Epithelial cell of proximal tubule (primary cell): ENCODE data around the gene PRDX1. TPM values are rescaled to one million over a fixed set of nuclear protein-coding genes. Genes with fewer than 3 reads are reported as not detected.
A peak's percentile ranks its signal among the peaks of the same experiment; 100 is the strongest.

Experiments
- DNase-seq: peaks from one replicate; pipeline ENCODE4 v3.0.0-alpha.2; 2011; ENCODE audit warnings: low read depth
- H3K4me3 ChIP-seq: 2 replicates; pipeline ENCODE4 v1.5.1; 2011; ENCODE audit warnings: low read depth, mild to moderate bottlenecking, low read length
- CTCF ChIP-seq: conservative IDR thresholded peaks from 2 replicates; pipeline ENCODE4 v1.5.1; 2012; ENCODE audit warnings: low read depth, mild to moderate bottlenecking, low read length
- total RNA-seq: library from RNA; depleted of rRNA; stranded (reverse); fragments of >200 nt; gene quantifications from 2 replicates; pipeline ENCODE4 v1.2.3, GENCODE V29; 2015

The PRDX1 gene
- total RNA-seq, 1 donor from 2014 or later = 824 TPM

DNA sequence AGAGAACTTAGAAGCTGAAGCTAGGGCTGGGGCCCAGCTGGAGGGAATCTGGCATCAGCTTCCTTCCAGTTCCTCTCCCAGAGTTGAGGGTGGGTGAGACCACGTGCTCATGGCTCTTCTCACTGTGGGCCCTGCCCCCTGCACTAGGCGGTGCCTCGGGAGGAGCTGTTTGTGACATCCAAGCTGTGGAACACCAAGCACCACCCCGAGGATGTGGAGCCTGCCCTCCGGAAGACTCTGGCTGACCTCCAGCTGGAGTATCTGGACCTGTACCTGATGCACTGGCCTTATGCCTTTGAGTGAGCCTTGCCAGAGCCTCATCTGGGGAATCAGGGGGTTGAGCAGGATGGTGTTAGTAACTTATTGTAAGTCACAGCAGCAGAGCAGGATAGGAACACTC lies 45.0 kb upstream of the PRDX1 start:
- no peak for TF ChIP-seq CTCF
- DNase-seq = no peak
- no peak overlapping the region for H3K4me3 ChIP-seq

- TF ChIP-seq CTCF = no peak
- DNase-seq = no peak
- no peak overlapping the region for H3K4me3 ChIP-seq
These were observed 42.2 kb upstream of the PRDX1 start for GRCh38 chr1:45563843-45564242.

DNA sequence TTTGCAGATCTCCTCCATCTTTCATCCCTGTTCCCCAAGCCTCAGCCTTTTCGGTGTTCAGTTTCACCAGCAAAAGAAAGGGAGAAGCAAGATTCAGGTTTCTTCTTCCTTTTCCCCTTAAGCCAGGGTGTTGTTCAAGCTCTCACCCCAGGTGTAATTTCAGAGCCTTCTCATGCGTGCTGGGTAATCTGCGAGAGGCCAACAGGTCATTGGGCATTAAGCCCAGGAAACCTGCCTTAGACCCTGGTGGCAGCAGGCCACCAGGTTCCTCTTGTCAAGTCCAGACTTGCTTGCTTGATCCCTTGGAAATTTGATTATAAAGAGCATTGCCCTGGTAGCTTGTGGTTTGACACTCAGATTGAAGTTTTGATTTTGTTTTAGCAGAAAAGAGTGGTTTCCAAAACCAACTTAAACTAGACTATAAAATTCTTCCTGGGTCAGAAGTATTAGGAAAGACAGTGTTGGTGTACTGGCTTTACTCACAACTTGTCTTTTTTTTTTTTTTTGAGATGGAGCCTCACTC lies 35.8 kb upstream of the PRDX1 start:
- no peak overlapping the region for H3K4me3 ChIP-seq
- no peak for TF ChIP-seq CTCF
- no peak for DNase-seq

DNA sequence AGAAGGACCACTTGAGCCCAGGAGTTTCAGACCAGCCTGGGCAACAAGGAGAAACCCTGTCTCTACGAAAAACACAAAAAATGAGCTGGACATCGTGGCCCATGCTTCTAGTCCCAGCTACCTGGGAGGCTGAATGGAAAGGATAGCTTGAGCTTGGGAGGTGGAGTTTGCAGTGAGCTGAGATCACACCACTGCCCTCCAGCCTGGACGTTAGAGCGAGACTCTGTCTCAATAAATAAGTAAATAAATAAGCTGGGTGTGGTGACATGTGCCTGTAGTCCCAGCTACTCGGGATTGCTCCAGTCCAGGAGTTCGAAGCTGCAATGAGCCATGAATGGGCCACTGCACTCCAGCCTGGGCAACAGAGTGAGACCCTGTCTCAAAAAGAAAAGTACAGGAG lies 32.5 kb upstream of the PRDX1 start:
- no peak for DNase-seq
- no peak for TF ChIP-seq CTCF
- H3K4me3 ChIP-seq = no peak overlapping the region

DNA sequence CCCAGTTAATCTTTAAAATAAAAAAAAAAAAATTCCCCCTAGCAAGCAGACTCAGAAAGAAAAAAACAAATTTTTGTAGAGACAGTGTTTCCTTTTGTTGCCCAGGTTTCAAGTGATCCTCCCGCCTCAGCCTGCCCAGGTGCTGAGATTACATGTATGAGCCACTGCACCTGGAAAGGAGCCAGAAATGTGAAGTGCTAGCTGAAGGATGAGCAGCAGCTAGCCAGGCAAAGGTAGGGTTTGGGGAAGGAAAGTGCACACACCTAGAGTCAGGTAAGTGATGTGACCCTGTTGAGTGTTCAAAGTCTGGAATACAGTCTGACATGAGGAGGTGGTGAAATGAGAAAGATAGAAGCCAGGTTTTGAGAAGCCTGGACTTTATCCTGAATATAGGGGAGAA lies 30.6 kb upstream of the PRDX1 start:
- peak overlapping the region; percentile 87 for H3K4me3 ChIP-seq
- no peak for DNase-seq
- TF ChIP-seq CTCF = no peak

DNA sequence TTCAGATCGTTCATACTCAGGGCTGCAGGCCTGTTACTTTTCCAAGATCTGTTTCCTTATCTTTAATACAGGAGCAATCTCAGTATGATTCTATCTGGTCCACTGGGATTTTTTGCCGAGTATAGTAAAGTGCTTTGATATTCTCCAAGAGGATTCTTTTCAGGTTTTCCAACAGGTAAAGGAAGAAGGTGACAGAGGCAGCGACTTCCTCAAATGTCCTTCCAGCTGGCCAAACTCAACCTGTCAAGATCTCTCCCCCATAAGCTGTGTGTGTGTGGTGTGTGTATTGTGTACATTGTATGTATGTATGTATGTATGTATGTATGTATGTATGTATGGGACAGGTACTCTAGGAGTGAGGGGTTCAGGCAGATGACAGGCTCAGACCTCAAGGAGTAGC lies 30.0 kb upstream of the PRDX1 start:
- DNase-seq = no peak
- TF ChIP-seq CTCF = no peak

More for the DNA sequence above, 30.0 kb upstream of the PRDX1 start:
- H3K4me3 ChIP-seq = peak overlapping the region; percentile 87
